OCI-LY1 (cell line): ENCODE measurements around the gene KIZ.

Experiments
- EZH2 ChIP-seq: fragments of 200-600 bp; sonication (generic), shearing (Covaris generic); IDR thresholded peaks from 2 replicates; pipeline ENCODE4 v1.8.0; 2017; ENCODE audit warnings: borderline replicate concordance, mixed run types, mild to moderate bottlenecking, antibody characterized with exemption, low read length, moderate library complexity, mixed read lengths
- TF ChIP-seq, protein P1 (sequence below): fragments of 200-600 bp; sonication (generic), shearing (Covaris generic); IDR thresholded peaks from 2 replicates; pipeline ENCODE4 v1.5.1; 2017; ENCODE audit warnings: mild to moderate bottlenecking, antibody characterized with exemption, low read length, moderate library complexity, mixed read lengths

DNA sequence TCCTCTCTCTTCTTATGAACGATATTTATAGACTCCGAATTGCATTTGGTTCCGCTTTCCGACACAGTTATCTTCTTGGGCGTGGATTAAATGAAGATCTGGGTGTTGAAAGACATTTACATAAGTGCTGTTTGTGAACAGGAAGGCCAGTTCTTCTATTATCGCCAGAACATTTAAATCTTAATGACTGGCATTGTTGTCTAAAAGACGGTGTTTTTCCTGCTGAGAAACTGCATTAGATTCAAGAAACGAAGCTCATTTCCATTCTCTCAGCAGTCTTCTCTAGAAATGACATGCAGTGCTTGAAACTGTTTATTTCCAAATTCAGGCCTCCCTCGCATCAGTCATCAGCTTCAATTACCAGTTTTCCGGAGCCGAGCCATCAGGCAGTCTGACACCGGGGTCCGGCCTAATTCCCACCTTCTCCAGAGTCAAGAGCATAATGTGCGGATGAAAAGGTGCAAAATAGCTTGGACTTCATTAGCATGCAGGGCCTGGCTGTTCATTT is 35.7 kb upstream of the KIZ start:
- TF ChIP-seq, protein P1, sequence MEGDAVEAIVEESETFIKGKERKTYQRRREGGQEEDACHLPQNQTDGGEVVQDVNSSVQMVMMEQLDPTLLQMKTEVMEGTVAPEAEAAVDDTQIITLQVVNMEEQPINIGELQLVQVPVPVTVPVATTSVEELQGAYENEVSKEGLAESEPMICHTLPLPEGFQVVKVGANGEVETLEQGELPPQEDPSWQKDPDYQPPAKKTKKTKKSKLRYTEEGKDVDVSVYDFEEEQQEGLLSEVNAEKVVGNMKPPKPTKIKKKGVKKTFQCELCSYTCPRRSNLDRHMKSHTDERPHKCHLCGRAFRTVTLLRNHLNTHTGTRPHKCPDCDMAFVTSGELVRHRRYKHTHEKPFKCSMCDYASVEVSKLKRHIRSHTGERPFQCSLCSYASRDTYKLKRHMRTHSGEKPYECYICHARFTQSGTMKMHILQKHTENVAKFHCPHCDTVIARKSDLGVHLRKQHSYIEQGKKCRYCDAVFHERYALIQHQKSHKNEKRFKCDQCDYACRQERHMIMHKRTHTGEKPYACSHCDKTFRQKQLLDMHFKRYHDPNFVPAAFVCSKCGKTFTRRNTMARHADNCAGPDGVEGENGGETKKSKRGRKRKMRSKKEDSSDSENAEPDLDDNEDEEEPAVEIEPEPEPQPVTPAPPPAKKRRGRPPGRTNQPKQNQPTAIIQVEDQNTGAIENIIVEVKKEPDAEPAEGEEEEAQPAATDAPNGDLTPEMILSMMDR, result no peak
- no peak for TF ChIP-seq EZH2
